ENCODE data around the gene PRKN.

- TF ChIP-seq CTCF (IDR thresholded peaks at IDR 0.05) (no peak), POLR2A (IDR thresholded peaks at IDR 0.05) (no peak)
Measured at GRCh38 chr6:161413355-161413771, 1314.2 kb downstream of the PRKN start.

All from thyroid gland (tissue), 4 donors.